Heart left ventricle (tissue), 13 donors: Measurements from ENCODE around the gene OR2W1.

ENCODE experiments used
- CTCF ChIP-seq, 12 donors: fragments of 200-600 bp; sonication (generic) in 4 of 12; IDR thresholded peaks; one replicate each; pipeline versions ENCODE4 v1.5.0 to v1.8.0; 2018 to 2022; ENCODE audit warnings: antibody characterized with exemption in 12 of 12, mild to moderate bottlenecking in 5 of 12
- POLR2A ChIP-seq, 2 donors: fragments of 450-650 bp; IDR thresholded peaks; one replicate each; pipeline ENCODE4 v1.6.1; 2017; ENCODE audit warnings: antibody characterized with exemption in 2 of 2, mild to moderate bottlenecking in 2 of 2, moderate library complexity in 2 of 2
- donor health status: ischemic (EF 13 %, LVEDD 7.1; RV severe dilation, severe dysfunction).
- donor health status: DM: no; HTN: yes; CAD: no.
- donor health status: DM: no; HTN: no; CAD: no.
- donor health status: ischemic (EF 25% LVEDD 6.9; RV normal size, moderate dysfunction).
- donor health status: ischemic (EF 25% LVEDD 5.7; RV mildly dilated, moderate dysfunction).
- donor health status: ischemic (EF 35%, LVEDD 5.7; RV mildly dilated, moderate dysfunction).
- donor health status: nonischemic (EF 11% LVEDD 7.7; RV severe dilation, severe dysfunction).
- donor health status: DM: yes; HTN: yes; CAD: no.
- donor health status: PGD.
- donor health status: ischemic (EF 29% LVEDD 5.4; RV normal size, mild dysfunction).
- donor health status: nonischemic (EF 23%, LVEDD 6.1; RV moderate dilation, normal function).

GRCh38 chr6:28996844-28997510 lies 48.0 kb downstream of the OR2W1 start:
- TF ChIP-seq CTCF (IDR thresholded peaks at IDR 0.05) (no peak), POLR2A (IDR thresholded peaks at IDR 0.05) (no peak)
